HUDEP-2 (cell line): ENCODE measurements around the gene MYL9.
"Not testable (repeated sequence)": the region's sequence is repeated elsewhere in the genome, so short reads cannot be mapped to it uniquely, and the experiment has no call there.

Experiments
- DNase-seq, 76 experiments: peaks; one replicate each; lab custom pipeline; 2025; ENCODE audit not compliant: unreplicated experiment in 76 of 76; lab: John Stamatoyannopoulos, UW

Gene MYL9

GRCh38 chr20:36541227-36541767 is at the start of gene MYL9:
TSS of gene MYL9 (plus strand) at chr20:36541519. CDS start at chr20:36544885, 3,366 bp downstream.
- peak in 5 of 76 experiments; percentile 5 to 30 (median 8) for DNase-seq

GRCh38 chr20:36491901-36492617 is 49.3 kb upstream of the MYL9 start:
- DNase-seq, result no peak

DNA sequence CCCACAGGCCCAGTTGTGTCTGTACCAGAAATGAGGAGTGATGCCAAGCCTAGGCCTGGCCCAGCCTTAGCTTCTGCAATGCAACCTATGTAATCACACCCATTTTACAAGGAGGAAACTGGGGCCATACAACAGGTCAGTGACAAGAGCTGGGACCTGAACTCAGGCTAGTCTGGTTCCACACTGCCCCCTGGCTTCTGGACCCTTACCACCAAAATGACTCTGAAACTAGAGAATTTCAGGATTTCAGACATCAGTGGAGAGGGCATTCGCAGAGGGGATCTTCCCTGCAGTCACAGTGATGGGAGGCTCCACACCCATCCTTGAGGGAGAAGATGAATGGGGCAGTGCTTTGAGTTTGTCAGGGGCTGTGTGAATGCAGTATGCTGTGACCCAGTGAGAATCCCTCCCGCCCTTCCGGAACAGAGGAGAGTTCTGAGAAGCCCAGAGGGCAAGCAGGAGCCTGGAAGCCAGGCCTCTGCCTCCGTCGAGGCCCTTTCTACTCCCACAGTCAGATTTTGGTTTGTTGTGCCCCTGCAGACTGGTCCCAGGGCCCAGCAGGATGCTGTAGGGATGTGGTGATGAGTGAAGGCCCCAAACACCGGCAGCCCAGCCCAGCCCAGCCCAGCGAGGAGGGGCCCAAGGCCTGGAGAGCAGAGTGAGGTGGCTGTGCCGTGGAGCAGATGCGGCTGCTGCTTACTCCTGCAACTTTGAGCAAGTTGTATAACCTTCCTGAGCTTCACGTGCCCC is 48.1 kb upstream of the MYL9 start:
- peak in 1 of 76 experiments; percentile 1 for DNase-seq

GRCh38 chr20:36493801-36494114 is 47.6 kb upstream of the MYL9 start:
- no peak for DNase-seq

- DNase-seq, result no peak
Measured at GRCh38 chr20:36496707-36497669, 44.3 kb upstream of the MYL9 start.

GRCh38 chr20:36497856-36498255 is 43.5 kb upstream of the MYL9 start:
- no peak for DNase-seq

DNA sequence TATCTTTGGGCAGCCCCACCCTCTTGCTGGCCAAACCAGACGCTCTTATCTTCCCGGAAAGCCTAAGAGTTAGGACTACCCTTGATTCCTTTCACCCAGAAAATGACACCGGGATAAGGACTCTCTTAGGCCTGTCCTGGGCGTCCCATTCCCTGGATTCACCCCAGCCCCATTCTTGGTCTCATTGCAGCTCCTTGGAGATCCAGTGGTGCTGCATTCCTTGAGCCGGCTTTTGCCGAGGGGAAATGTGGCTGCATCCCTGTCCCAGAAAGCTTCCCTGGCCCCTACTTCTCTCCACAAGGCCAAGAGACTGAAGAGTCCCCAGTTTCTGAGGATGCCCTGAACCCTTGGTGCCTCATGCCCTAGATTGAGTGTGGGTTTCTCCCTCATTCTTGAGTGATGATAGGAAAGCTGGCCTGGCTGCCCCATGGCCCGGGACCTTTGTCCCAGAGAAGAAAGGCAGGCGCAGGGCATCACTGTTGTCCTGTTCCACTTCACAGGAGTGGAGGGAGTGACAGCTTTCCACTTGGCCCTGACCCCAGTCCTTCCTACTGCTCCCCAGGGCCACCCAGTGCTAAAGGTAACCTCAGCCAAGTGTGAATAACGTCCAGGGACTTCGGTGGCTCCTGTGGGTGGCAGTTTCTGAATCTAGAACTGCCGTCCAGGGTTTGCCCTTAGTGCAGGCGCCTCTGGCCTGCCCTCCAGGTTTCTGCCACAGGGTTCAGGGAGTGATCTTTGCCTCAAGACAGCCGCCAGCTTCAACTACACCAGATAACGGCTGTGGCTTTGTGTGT is 42.7 kb upstream of the MYL9 start:
- no peak for DNase-seq

GRCh38 chr20:36499211-36499610 is 42.1 kb upstream of the MYL9 start:
- no peak for DNase-seq

GRCh38 chr20:36499723-36500501 is 41.4 kb upstream of the MYL9 start:
- DNase-seq, result no peak

- DNase-seq, result no peak
Measured at GRCh38 chr20:36501367-36502006, 39.8 kb upstream of the MYL9 start.

DNA sequence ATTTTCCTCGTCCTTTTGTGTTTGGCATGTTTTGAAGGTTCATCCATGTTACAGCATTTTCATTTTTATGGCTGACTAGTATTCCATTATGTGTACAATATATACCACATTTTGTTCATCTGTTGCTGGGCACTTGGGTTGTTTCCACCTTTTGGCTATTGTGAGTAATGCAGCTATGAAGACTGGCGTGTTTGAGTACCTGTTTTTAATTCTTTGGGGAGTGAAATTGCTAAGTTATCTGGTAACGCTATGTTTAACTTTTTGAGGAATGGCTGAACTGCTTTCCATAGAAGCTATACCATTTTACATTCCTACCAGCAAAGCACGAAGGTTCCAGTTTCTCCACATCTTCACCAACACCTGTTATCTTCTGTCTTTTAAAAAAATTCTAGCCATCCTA is 37.0 kb upstream of the MYL9 start:
- DNase-seq, result no peak

DNA sequence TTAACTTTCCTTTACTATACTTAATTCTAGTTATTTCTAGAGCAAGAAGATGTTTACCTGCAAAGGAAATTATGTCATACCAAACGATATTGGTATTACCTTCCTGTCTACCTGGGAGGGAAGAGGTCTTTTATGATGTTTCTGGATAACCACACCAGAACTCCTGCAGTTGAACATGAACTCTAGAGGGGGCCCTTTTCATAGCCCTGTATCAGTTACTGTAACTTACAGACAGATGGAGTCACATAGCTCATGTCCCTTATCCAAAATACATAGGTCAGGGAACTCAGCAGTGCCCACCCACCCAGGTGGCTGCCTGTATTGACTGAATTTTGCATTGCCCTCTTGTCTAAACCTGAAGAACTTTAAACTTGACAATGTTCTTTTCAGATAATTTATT is 35.1 kb upstream of the MYL9 start:
- peak in 8 of 76 experiments; percentile 3 to 28 (median 8) for DNase-seq

- no peak for DNase-seq
Measured at GRCh38 chr20:36507746-36508145, 33.6 kb upstream of the MYL9 start.

GRCh38 chr20:36519012-36519719 is 22.2 kb upstream of the MYL9 start:
- no peak for DNase-seq

GRCh38 chr20:36519944-36520343 is 21.4 kb upstream of the MYL9 start:
- no peak for DNase-seq

- no peak for DNase-seq
Measured at GRCh38 chr20:36521526-36521925, 19.8 kb upstream of the MYL9 start.

DNA sequence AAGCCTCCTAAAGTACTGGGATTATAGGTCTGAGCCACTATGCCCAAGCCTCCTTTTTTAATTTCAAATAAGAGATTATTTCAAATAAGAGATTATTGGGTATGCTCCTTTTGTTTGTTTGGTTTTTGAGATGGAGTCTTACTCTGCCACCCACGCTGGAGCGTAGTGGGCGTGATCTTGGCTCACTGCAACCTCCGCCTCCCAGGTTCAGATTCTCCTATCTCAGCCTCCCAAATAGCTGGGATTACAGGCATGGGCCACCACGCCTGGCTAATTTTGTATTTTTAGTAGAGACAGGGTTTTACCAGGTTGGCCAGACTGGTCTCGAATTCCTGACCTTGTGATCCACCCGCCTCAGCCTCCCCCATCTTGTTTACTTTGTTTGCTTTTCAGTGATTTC is 18.9 kb upstream of the MYL9 start:
- DNase-seq, result not testable (repeated sequence)

- no peak for DNase-seq
Measured at GRCh38 chr20:36523341-36523740, 18.0 kb upstream of the MYL9 start.
